Retinal pigment epithelial cell (primary cell): Measurements from ENCODE around the gene BDKRB1.

Experiments
- DNase-seq: peaks from one replicate; pipeline ENCODE4 v3.0.0-alpha.2; 2010; ENCODE audit warnings: low read depth
- H3K4me3 ChIP-seq: 2 replicates; pipeline ENCODE4 v1.5.1; 2011; ENCODE audit warnings: mild to moderate bottlenecking, low read length, control low read depth, moderate library complexity
- CTCF ChIP-seq: conservative IDR thresholded peaks from 2 replicates; pipeline ENCODE4 v1.5.1; 2011; ENCODE audit warnings: low read depth, low read length, control low read depth, inconsistent platforms

Gene BDKRB1

DNA sequence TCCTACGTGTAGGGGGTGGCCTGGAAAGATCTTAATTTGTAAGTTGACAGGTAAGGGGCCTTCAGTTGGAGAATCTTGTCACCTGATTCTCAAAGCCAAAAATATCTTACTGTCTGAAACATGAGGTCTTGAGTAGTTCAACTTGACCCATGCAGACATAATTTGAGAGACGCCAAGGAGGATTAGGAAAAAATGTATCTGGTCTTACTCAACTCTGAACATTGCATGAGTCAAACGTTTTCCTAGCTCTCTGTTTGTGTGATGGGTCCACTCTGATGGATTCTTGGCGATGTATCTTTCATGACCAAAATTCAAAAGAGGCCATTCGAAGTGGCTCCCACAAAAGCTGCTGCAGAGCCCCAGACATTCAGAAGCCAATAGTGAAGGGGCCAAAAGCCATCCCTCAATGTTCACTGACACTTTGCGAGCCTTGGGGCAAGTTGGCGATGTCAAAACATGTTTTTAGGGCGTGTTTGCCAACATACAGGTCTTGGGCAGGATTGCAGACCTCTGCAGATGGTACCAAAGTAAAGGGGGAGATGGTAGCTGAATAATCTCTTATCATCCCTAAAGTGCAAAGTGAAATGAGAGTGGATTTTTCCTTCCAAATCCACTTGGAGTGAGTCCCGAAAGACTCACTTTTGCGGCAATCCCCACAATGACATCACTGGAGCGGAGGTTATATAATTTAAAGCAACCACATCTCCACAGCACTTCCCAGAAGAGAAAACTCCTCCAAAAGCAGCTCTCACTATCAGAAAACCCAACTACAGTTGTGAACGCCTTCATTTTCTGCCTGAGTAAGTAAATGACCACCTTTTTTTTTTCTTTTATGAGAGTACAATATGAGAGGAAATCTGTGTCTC, at the start of gene BDKRB1:
Gene BDKRB1 (plus strand): TSS at position 710 of the 866 bp plus-strand sequence. CDS start 7,473 bp downstream, outside the sequence.
- no peak within 1 kb of the TSS for H3K4me3 ChIP-seq
- TF ChIP-seq CTCF, result no peak
- DNase-seq, result peak; percentile 56

- no peak for DNase-seq
- TF ChIP-seq CTCF, result no peak
- no peak overlapping the region for H3K4me3 ChIP-seq
These were observed 49.5 kb upstream of the BDKRB1 start for GRCh38 chr14:96206461-96206860.

DNA sequence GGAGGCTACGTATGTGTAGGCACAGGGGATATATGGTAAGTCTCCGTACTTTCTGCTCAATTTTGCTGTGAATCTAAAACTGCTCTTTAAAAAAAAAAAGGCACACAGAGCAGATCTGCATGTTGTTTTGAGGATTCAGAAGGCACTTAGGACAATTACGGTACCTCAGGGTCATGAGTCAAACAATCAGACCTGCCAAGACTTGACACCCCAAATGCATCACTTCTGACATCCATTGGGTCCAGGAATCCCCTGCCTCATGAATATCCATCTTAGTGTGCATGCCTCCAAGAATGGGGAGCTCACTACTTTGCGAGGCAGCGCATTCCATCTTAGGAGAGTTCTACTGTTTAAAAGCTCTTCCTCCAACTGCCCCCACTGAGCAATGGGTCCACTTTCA, 48.3 kb upstream of the BDKRB1 start:
- no peak for TF ChIP-seq CTCF
- DNase-seq, result no peak
- H3K4me3 ChIP-seq, result no peak overlapping the region

GRCh38 chr14:96208739-96209138, 47.3 kb upstream of the BDKRB1 start:
- TF ChIP-seq CTCF, result no peak
- no peak for DNase-seq
- no peak overlapping the region for H3K4me3 ChIP-seq

GRCh38 chr14:96212140-96212539, 43.9 kb upstream of the BDKRB1 start:
- no peak for DNase-seq
- no peak for TF ChIP-seq CTCF

GRCh38 chr14:96212896-96213295, 43.1 kb upstream of the BDKRB1 start:
- no peak overlapping the region for H3K4me3 ChIP-seq
- no peak for DNase-seq
- TF ChIP-seq CTCF, result no peak

More at GRCh38 chr14:96212140-96212539, 43.9 kb upstream of the BDKRB1 start:
- H3K4me3 ChIP-seq, result no peak overlapping the region
